B cell (primary cell): ENCODE measurements around the gene GULP1. TPM values are rescaled to one million over a fixed set of nuclear protein-coding genes. Genes with fewer than 3 reads are reported as not detected.

ENCODE experiments used
- ATAC-seq: fragments of 200-7000 bp; cut with Tn5 transposase; one replicate; pipeline ENCODE4 v1.10.0; 2021; ENCODE audit warnings: low read depth, mild to moderate bottlenecking, moderate number of reproducible peaks, moderate library complexity
- CTCF ChIA-PET: fragments of 350-600 bp; sonication (Branson Sonifier 250); formaldehyde crosslinking; loops from one replicate; lab custom pipeline; 2021; ENCODE audit warnings: antibody characterized with exemption, inconsistent platforms; lab: Charles Lee
- POLR2A ChIA-PET: fragments of 350-600 bp; sonication (Branson Sonifier 250); formaldehyde crosslinking; loops from one replicate; lab custom pipeline; 2021; ENCODE audit warnings: antibody characterized with exemption; lab: Charles Lee
- DNase-seq: peaks from one replicate; pipeline ENCODE4 v3.0.0; 2013
- H2AFZ ChIP-seq: 2 replicates; pipeline ENCODE4 v1.6.1; 2012; ENCODE audit warnings: mild to moderate bottlenecking, low read depth, low read length; ENCODE audit not compliant: insufficient read depth, poor library complexity, severe bottlenecking
- H3K27ac ChIP-seq, 2 donors: 1 replicate in 1 of 2; 2 replicates in 1 of 2; pipeline ENCODE4 v1.5.1; 2012 to 2013; ENCODE audit warnings: low read length in 2 of 2, mild to moderate bottlenecking in 2 of 2, moderate library complexity in 1 of 2
- H3K27me3 ChIP-seq, 4 experiments: fragments of 200-600 bp in 1 of 4; sonication (generic) in 1 of 4; replicated peaks in 1 of 4; 1 replicate in 2 of 4; 2 replicates in 2 of 4; pipeline versions ENCODE4 v1.6.1 to v1.7.0; 2013 to 2016; ENCODE audit warnings: low read length in 3 of 4, mild to moderate bottlenecking in 2 of 4, mixed read lengths in 1 of 4, moderate library complexity in 1 of 4; ENCODE audit not compliant: insufficient read depth in 4 of 4, control insufficient read depth in 3 of 4; ENCODE audit errors: control extremely low read depth in 1 of 4
- H3K36me3 ChIP-seq, 2 experiments: replicated peaks in 1 of 2; 1 replicate in 1 of 2; 2 replicates in 1 of 2; pipeline versions ENCODE4 v1.6.1 to v1.7.1; 2013; ENCODE audit warnings: low read length in 1 of 2; ENCODE audit not compliant: insufficient read depth in 2 of 2, control insufficient read depth in 1 of 2; ENCODE audit errors: control extremely low read depth in 1 of 2, extremely low read depth in 1 of 2
- H3K4me1 ChIP-seq, 2 donors: fragments of 200-600 bp in 1 of 2; sonication (generic) in 1 of 2; 1 replicate in 1 of 2; 2 replicates in 1 of 2; pipeline versions ENCODE4 v1.5.1 to v1.6.1; 2013 to 2017; ENCODE audit warnings: low read length in 2 of 2; ENCODE audit not compliant: control insufficient read depth in 2 of 2, insufficient read depth in 2 of 2
- H3K4me2 ChIP-seq: replicated peaks from 2 replicates; pipeline ENCODE3; 2012; ENCODE audit warnings: mild to moderate bottlenecking, low read depth, low read length; ENCODE audit not compliant: poor library complexity, severe bottlenecking
- H3K4me3 ChIP-seq, 5 experiments: fragments of 200-600 bp in 1 of 5; sonication (generic) in 1 of 5; 1 replicate in 3 of 5; 2 replicates in 2 of 5; pipeline versions ENCODE4 v1.5.1 to v1.7.0; 2011 to 2016; ENCODE audit warnings: low read length in 4 of 5, mild to moderate bottlenecking in 4 of 5, low read depth in 2 of 5, control low read depth in 1 of 5, moderate library complexity in 1 of 5; ENCODE audit not compliant: insufficient read depth in 1 of 5; ENCODE audit errors: control extremely low read depth in 1 of 5, extremely low read depth in 1 of 5
- H3K79me2 ChIP-seq: fragments of 200-600 bp; sonication (generic); one replicate; pipeline ENCODE4 v1.6.0; 2016; ENCODE audit warnings: low read length; ENCODE audit not compliant: control insufficient read depth, insufficient read depth
- H3K9ac ChIP-seq: fragments of 200-600 bp; sonication (generic); 2 replicates; pipeline ENCODE4 v1.6.1; 2017; ENCODE audit warnings: mild to moderate bottlenecking, low read length, moderate library complexity
- H3K9me3 ChIP-seq, 3 donors: one replicate each; pipeline versions ENCODE4 v1.6.1 to v1.7.1; 2013; ENCODE audit warnings: low read length in 2 of 3; ENCODE audit not compliant: control insufficient read depth in 2 of 3, insufficient read depth in 1 of 3; ENCODE audit errors: control extremely low read depth in 1 of 3
- H4K20me1 ChIP-seq: 2 replicates; pipeline ENCODE4 v1.6.0; 2012; ENCODE audit warnings: mild to moderate bottlenecking, low read length; ENCODE audit not compliant: insufficient read depth, control insufficient read depth, poor library complexity, severe bottlenecking
- H3K27ac Mint-ChIP-seq: one replicate; pipeline ENCODE4 v1.8.0; 2021; ENCODE audit warnings: mixed read lengths
- H3K27me3 Mint-ChIP-seq: one replicate; pipeline ENCODE4 v1.8.0; 2021; ENCODE audit warnings: mixed read lengths
- H3K4me1 Mint-ChIP-seq: one replicate; pipeline ENCODE4 v1.8.0; 2021; ENCODE audit warnings: mixed read lengths
- H3K4me3 Mint-ChIP-seq: one replicate; pipeline ENCODE4 v1.8.0; 2021; ENCODE audit warnings: mixed read lengths
- H3K9me3 Mint-ChIP-seq: one replicate; pipeline ENCODE4 v1.8.0; 2022; ENCODE audit warnings: mixed read lengths; ENCODE audit not compliant: insufficient read depth
- EZH2 ChIP-seq: IDR thresholded peaks from 2 replicates; pipeline ENCODE4 v1.6.1; 2012; ENCODE audit warnings: borderline replicate concordance, low read depth, mild to moderate bottlenecking, moderate library complexity, low read length; ENCODE audit not compliant: insufficient read depth, poor library complexity, severe bottlenecking
- WGBS: methylation state at CpG from one replicate; pipeline ENCODE4 v1.1.5; 2013; ENCODE audit warnings: missing lambda C conversion rate; ENCODE audit not compliant: insufficient coverage; 5-methylcytosine and 5-hydroxymethylcytosine counted together
- intact Hi-C: fragments of 100-400 bp; cut with micrococcal nuclease; formaldehyde crosslinking; loops from one replicate; pipeline ENCODE4 v1.10.0; 2022
- polyA plus RNA-seq: library from polyadenylated mRNA; depleted of rRNA; stranded (reverse); fragments of >200 nt; gene quantifications from 2 replicates; pipeline ENCODE4 v1.2.3, GENCODE V29; 2012
- total RNA-seq, 2 donors: library from RNA; stranded (reverse); fragments of 120-200 nt in 1 of 2; gene quantifications; 1 replicate in 1 of 2; 2 replicates in 1 of 2; pipeline versions ENCODE4 v1.2.3 to v1.2.4, GENCODE V29; 2013 to 2022
- TF ChIP-seq, protein P1 (sequence below): fragments of 200-600 bp; IDR thresholded peaks from one replicate; pipeline ENCODE4 v1.8.0; 2022; ENCODE audit warnings: antibody characterized with exemption, mild to moderate bottlenecking

GULP1 gene
- total and polyA plus RNA-seq, 2 donors (not counting 1 experiment from before 2014, with no cell fraction given), result not detected

- Histone ChIP-seq H3K36me3 (no peaks in the 10 kb centered on the region), H3K27me3 (no peaks in the 10 kb centered on the region), H3K4me2 (no peak overlapping the region), H2AFZ (no peak overlapping the region), H3K9ac (no peak overlapping the region), H3K4me1 (no peaks in the 10 kb centered on the region), H4K20me1 (no peaks in the 10 kb centered on the region), H3K79me2 (no peaks in the 10 kb centered on the region), H3K9me3 (no peaks in the 10 kb centered on the region), H3K27ac (no peak overlapping the region), H3K4me3 (no peak overlapping the region)
- ChIA-PET POLR2A (no interaction called here), CTCF (no interaction called here)
- Mint-ChIP-seq H3K4me3 (no peak overlapping the region), H3K4me1 (no peaks in the 10 kb centered on the region), H3K27me3 (no peaks in the 10 kb centered on the region), H3K9me3 (peaks cover 9% of the 10 kb centered on the region), H3K27ac (no peak overlapping the region)
- no CpG with 5 or more reads among the region's 2 CpGs for WGBS
- ATAC-seq (no peak), DNase-seq (no peak)
- intact Hi-C loops, result no loop called here
- TF ChIP-seq, protein P1, sequence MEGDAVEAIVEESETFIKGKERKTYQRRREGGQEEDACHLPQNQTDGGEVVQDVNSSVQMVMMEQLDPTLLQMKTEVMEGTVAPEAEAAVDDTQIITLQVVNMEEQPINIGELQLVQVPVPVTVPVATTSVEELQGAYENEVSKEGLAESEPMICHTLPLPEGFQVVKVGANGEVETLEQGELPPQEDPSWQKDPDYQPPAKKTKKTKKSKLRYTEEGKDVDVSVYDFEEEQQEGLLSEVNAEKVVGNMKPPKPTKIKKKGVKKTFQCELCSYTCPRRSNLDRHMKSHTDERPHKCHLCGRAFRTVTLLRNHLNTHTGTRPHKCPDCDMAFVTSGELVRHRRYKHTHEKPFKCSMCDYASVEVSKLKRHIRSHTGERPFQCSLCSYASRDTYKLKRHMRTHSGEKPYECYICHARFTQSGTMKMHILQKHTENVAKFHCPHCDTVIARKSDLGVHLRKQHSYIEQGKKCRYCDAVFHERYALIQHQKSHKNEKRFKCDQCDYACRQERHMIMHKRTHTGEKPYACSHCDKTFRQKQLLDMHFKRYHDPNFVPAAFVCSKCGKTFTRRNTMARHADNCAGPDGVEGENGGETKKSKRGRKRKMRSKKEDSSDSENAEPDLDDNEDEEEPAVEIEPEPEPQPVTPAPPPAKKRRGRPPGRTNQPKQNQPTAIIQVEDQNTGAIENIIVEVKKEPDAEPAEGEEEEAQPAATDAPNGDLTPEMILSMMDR, result no peak
- TF ChIP-seq EZH2, result no peak
These were observed 11.8 kb downstream of the GULP1 start for GRCh38 chr2:188303363-188304031.

- H3K4me2 ChIP-seq, result no peak overlapping the region
- H3K9me3 Mint-ChIP-seq, result peaks cover 3% of the 10 kb centered on the region
- H3K27me3 Mint-ChIP-seq, result no peaks in the 10 kb centered on the region
- TF ChIP-seq, protein P1, result no peak
- no peak for TF ChIP-seq EZH2
- no peaks in the 10 kb centered on the region for H3K9me3 ChIP-seq
- no peaks in the 10 kb centered on the region for H3K36me3 ChIP-seq
- H3K4me3 Mint-ChIP-seq, result no peak overlapping the region
- CTCF ChIA-PET, result no interaction called here
- no peak overlapping the region for H3K27ac ChIP-seq
- intact Hi-C loops, result no loop called here
- H3K4me1 Mint-ChIP-seq, result no peaks in the 10 kb centered on the region
- ATAC-seq (no peak), DNase-seq (no peak)
- no peak overlapping the region for H3K4me3 ChIP-seq
- no CpG with 5 or more reads among the region's 1 CpG for WGBS
- POLR2A ChIA-PET, result no interaction called here
- H3K27me3 ChIP-seq, result no peaks in the 10 kb centered on the region
- no peak overlapping the region for H2AFZ ChIP-seq
- H4K20me1 ChIP-seq, result no peaks in the 10 kb centered on the region
- no peak overlapping the region for H3K9ac ChIP-seq
- no peaks in the 10 kb centered on the region for H3K79me2 ChIP-seq
- no peak overlapping the region for H3K27ac Mint-ChIP-seq
- H3K4me1 ChIP-seq, result no peaks in the 10 kb centered on the region
These were observed 13.6 kb downstream of the GULP1 start for GRCh38 chr2:188305271-188305670.
